RWPE2 (cell line): ENCODE data around the gene SLC5A2.
"Not testable (repeated sequence)": the region's sequence is repeated elsewhere in the genome, so short reads cannot be mapped to it uniquely, and the experiment has no call there.

ENCODE experiments used
- ATAC-seq: fragments of 200-7000 bp; cut with Tn5 transposase; 3 replicates; pipeline ENCODE4 v1.9.1; 2021; ENCODE audit warnings: low read depth
- DNase-seq: peaks from one replicate; pipeline ENCODE4 v3.0.0-alpha.2; 2020; ENCODE audit warnings: low spot score
- H3K27ac ChIP-seq: fragments of 450-650 bp; 2 replicates; pipeline ENCODE4 v1.5.1; 2017; ENCODE audit warnings: mild to moderate bottlenecking; ENCODE audit not compliant: poor library complexity, severe bottlenecking
- H3K27me3 ChIP-seq: fragments of 250-450 bp; sonication (Bioruptor Pico); 2 replicates; pipeline ENCODE4 v1.5.1; 2021; ENCODE audit warnings: mild to moderate bottlenecking, moderate library complexity; ENCODE audit not compliant: insufficient read depth, poor library complexity, severe bottlenecking
- H3K36me3 ChIP-seq: fragments of 250-450 bp; sonication (Bioruptor Pico); 2 replicates; pipeline ENCODE4 v1.5.1; 2020; ENCODE audit warnings: low read depth, mild to moderate bottlenecking, moderate library complexity
- H3K4me1 ChIP-seq: fragments of 250-450 bp; sonication (Bioruptor Pico); 2 replicates; pipeline ENCODE4 v1.5.1; 2021; ENCODE audit warnings: mild to moderate bottlenecking, moderate library complexity; ENCODE audit not compliant: insufficient read depth, poor library complexity, severe bottlenecking
- H3K4me3 ChIP-seq: fragments of 250-450 bp; sonication (Bioruptor Pico); 2 replicates; pipeline ENCODE4 v1.5.1; 2021; ENCODE audit warnings: mild to moderate bottlenecking, moderate library complexity; ENCODE audit not compliant: severe bottlenecking
- H3K9me3 ChIP-seq: fragments of 250-450 bp; sonication (Bioruptor Pico); 2 replicates; pipeline ENCODE4 v1.5.1; 2021; ENCODE audit warnings: mild to moderate bottlenecking, moderate library complexity; ENCODE audit not compliant: severe bottlenecking
- TF ChIP-seq, protein P1 (sequence below): fragments of 450-650 bp; IDR thresholded peaks from one replicate; pipeline ENCODE4 v1.5.1; 2017; ENCODE audit warnings: mild to moderate bottlenecking, moderate library complexity; ENCODE audit not compliant: poor library complexity, severe bottlenecking

SLC5A2 gene

DNA sequence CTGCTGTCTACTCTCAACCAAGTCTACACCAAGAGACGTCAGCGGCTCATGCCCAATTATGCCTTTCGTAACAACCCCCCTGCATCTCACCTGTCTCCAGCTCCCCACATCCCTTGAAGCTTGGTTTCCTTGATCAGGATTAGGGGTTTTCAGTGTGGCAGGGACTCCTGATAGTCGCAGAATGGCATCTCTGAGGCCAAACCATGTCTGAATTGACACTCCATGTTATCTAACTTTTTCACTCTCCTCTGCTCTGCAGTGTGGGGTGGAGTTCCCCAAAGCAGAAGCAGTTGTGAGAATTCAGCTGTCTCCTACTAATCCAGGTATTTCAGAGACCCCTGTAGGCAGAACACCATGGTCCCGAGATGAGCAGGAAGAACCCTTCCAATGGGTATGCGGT is 39.1 kb downstream of the SLC5A2 start:
- no peaks in the 10 kb centered on the region for H3K36me3 ChIP-seq
- H3K27ac ChIP-seq: no peak overlapping the region
- no peak overlapping the region for H3K4me3 ChIP-seq
- TF ChIP-seq, protein P1, sequence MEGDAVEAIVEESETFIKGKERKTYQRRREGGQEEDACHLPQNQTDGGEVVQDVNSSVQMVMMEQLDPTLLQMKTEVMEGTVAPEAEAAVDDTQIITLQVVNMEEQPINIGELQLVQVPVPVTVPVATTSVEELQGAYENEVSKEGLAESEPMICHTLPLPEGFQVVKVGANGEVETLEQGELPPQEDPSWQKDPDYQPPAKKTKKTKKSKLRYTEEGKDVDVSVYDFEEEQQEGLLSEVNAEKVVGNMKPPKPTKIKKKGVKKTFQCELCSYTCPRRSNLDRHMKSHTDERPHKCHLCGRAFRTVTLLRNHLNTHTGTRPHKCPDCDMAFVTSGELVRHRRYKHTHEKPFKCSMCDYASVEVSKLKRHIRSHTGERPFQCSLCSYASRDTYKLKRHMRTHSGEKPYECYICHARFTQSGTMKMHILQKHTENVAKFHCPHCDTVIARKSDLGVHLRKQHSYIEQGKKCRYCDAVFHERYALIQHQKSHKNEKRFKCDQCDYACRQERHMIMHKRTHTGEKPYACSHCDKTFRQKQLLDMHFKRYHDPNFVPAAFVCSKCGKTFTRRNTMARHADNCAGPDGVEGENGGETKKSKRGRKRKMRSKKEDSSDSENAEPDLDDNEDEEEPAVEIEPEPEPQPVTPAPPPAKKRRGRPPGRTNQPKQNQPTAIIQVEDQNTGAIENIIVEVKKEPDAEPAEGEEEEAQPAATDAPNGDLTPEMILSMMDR: no peak
- ATAC-seq: no peak
- no peaks in the 10 kb centered on the region for H3K27me3 ChIP-seq
- H3K9me3 ChIP-seq: no peaks in the 10 kb centered on the region
- no peak for DNase-seq
- H3K4me1 ChIP-seq: no peaks in the 10 kb centered on the region

GRCh38 chr16:31523768-31524167 is 40.8 kb downstream of the SLC5A2 start:
- not testable (repeated sequence) for DNase-seq, H3K9me3 ChIP-seq, H3K27ac ChIP-seq, H3K4me1 ChIP-seq, H3K4me3 ChIP-seq, ATAC-seq, H3K27me3 ChIP-seq, H3K36me3 ChIP-seq

- Histone ChIP-seq H3K27me3 (peaks cover 16% of the 10 kb centered on the region), H3K27ac (no peak overlapping the region), H3K4me1 (no peaks in the 10 kb centered on the region), H3K4me3 (no peak overlapping the region), H3K9me3 (no peaks in the 10 kb centered on the region), H3K36me3 (no peaks in the 10 kb centered on the region)
- DNase-seq (no peak), ATAC-seq (no peak)
- TF ChIP-seq, protein P1: no peak
Observed at GRCh38 chr16:31525113-31525512, 42.2 kb downstream of the SLC5A2 start.

DNA sequence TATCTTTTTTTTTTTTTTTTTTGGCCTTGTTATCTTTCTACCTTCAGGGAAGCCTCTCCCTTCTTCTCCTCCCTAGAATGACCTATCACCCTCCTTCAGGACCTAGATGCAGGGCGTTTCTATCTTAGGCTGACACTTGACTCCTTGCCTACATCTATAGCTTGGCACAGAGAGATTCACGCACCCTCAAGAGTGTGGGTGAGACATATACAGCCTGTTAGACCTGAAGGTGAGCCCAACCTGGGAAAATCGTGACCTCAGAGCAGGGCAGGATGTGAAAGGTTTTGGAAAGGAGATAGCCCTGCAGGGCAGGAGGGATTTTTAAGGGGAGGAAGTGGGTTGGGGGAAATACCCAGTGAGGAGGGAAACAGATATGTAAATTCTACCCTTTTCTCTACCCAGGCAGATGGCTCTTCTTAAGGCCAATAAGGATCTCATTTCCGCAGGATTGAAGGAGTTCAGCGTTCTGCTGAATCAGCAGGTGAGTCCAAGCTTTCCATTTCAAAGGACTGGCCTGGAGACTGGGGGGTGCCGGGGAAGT is 44.9 kb downstream of the SLC5A2 start, which contains the start of gene AHSP:
Gene AHSP, plus strand, starts transcription at position 167 of the 541 bp plus-strand sequence. Its CDS starts 240 bp downstream, at position 407.
- no peak within 1 kb of the TSS for H3K4me3 ChIP-seq
- ATAC-seq (no peak), DNase-seq (no peak)
- H3K27ac ChIP-seq: no peak within 1 kb of the TSS
- no peaks in the 10 kb centered on the region for H3K9me3 ChIP-seq
- no peaks in the 10 kb centered on the region for H3K4me1 ChIP-seq
- no peaks in the 10 kb centered on the region for H3K36me3 ChIP-seq
- H3K27me3 ChIP-seq: peaks cover 20% of the 10 kb centered on the region
- TF ChIP-seq, protein P1: no peak

DNA sequence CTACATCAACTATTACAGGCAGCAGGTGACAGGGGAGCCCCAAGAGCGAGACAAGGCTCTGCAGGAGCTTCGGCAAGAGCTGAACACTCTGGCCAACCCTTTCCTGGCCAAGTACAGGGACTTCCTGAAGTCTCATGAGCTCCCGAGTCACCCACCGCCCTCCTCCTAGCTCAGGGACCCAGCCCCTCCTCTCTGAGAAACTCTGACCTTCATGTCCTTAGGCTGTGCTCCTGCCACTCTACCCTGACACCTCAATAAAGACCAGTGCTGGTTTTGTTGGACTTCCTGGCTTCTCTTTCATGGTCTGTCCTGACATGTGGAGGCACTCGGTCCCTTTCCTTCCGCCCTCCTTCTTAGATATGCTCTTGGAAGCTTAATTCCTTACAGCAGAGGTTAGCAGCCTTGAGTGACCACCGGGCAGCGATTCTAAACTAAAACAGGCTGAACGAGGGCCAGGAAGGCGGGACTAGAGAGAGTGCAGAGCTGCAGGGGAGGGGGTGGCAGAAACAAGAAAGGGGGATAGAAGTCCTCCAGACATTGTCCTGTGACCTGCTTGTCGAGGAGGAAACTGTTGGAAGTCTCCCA is 45.7 kb downstream of the SLC5A2 start:
- Histone ChIP-seq H3K36me3 (no peaks in the 10 kb centered on the region), H3K9me3 (no peaks in the 10 kb centered on the region), H3K4me3 (no peak overlapping the region), H3K4me1 (no peaks in the 10 kb centered on the region), H3K27me3 (peaks cover 20% of the 10 kb centered on the region), H3K27ac (no peak overlapping the region)
- DNase-seq: no peak
- ATAC-seq: no peak
- TF ChIP-seq, protein P1: no peak
